Tibial nerve (tissue), 3 donors: Measurements from ENCODE around the gene SFXN5.

Experiments used
- CTCF ChIP-seq, 5 experiments: fragments of 200-600 bp in 3 of 5; fragments of 450-650 bp in 2 of 5; sonication (generic) in 3 of 5; IDR thresholded peaks; one replicate each; pipeline ENCODE4 v1.5.1; 2016 to 2019; ENCODE audit warnings: antibody characterized with exemption in 5 of 5, mild to moderate bottlenecking in 3 of 5, moderate library complexity in 2 of 5
- POLR2A ChIP-seq, 2 donors: fragments of 450-650 bp; IDR thresholded peaks; one replicate each; pipeline ENCODE4 v1.6.1; 2017; ENCODE audit warnings: antibody characterized with exemption in 2 of 2, mild to moderate bottlenecking in 2 of 2, moderate library complexity in 2 of 2

- TF ChIP-seq CTCF (IDR thresholded peaks at IDR 0.05): no peak
- TF ChIP-seq POLR2A (IDR thresholded peaks at IDR 0.05): no peak
These were observed 75.9 kb downstream of the SFXN5 start for GRCh38 chr2:72995430-72996116.
